Type B pancreatic cell (in vitro differentiated cells): Measurements from ENCODE around the gene NR1H4. TPM values are rescaled to one million over a fixed set of nuclear protein-coding genes. Genes with fewer than 3 reads are reported as not detected.

Source experiments
- DNase-seq: peaks from one replicate; pipeline ENCODE4 v3.0.0; 2021; ENCODE audit warnings: mixed read lengths; ENCODE audit not compliant: unreplicated experiment; ENCODE audit errors: extremely low spot score
- H3K27ac Mint-ChIP-seq: 2 replicates; pipeline ENCODE4 v1.8.0; 2021; ENCODE audit warnings: mild to moderate bottlenecking, mixed read lengths
- H3K27me3 Mint-ChIP-seq: 2 replicates; pipeline ENCODE4 v1.8.0; 2021; ENCODE audit warnings: mixed read lengths
- H3K36me3 Mint-ChIP-seq: 2 replicates; pipeline ENCODE4 v1.8.0; 2021; ENCODE audit warnings: mixed read lengths
- H3K4me1 Mint-ChIP-seq: one replicate; pipeline ENCODE4 v1.8.0; 2021; ENCODE audit warnings: mixed read lengths; ENCODE audit not compliant: unreplicated experiment
- H3K4me3 Mint-ChIP-seq: 2 replicates; pipeline ENCODE4 v1.8.0; 2021; ENCODE audit warnings: mild to moderate bottlenecking, mixed read lengths
- H3K9me3 Mint-ChIP-seq: 2 replicates; pipeline ENCODE4 v1.8.0; 2021; ENCODE audit warnings: mixed read lengths
- total RNA-seq: library from RNA; stranded (reverse); gene quantifications from 2 replicates; pipeline ENCODE4 v1.2.1, GENCODE V29; 2021; ENCODE audit warnings: low replicate concordance
- TF ChIP-seq, protein P1 (sequence below): fragments of 200-600 bp; sonication (generic); conservative IDR thresholded peaks from 2 replicates; pipeline ENCODE4 v1.5.0; 2021; ENCODE audit warnings: antibody characterized with exemption, mild to moderate bottlenecking

The NR1H4 gene
- total RNA-seq, 1 donor from 2014 or later = 2.1 TPM

DNA sequence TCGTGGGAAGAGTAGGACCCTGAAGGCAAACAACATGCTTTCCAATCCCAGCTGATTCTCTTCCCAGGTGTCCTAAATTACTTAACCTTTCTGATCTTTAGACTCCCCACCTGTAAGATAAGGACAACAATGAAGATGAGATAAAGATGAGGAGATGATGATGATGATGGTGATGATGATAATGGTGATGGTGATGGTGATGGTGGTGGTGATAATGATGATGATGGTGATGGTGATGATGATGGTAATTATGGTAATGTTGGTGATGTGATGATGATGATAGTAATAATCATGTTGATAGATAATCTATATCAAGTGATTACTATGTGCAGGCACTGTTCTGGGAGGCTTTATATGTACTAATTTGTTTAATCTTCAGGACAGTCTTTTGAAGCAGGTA, 48.3 kb downstream of the NR1H4 start:
- Mint-ChIP-seq H3K9me3 (no peaks in the 10 kb centered on the region), H3K27ac (no peak overlapping the region), H3K36me3 (no peaks in the 10 kb centered on the region), H3K27me3 (peaks cover 23% of the 10 kb centered on the region), H3K4me3 (no peak overlapping the region), H3K4me1 (no peaks in the 10 kb centered on the region)
- TF ChIP-seq, protein P1, sequence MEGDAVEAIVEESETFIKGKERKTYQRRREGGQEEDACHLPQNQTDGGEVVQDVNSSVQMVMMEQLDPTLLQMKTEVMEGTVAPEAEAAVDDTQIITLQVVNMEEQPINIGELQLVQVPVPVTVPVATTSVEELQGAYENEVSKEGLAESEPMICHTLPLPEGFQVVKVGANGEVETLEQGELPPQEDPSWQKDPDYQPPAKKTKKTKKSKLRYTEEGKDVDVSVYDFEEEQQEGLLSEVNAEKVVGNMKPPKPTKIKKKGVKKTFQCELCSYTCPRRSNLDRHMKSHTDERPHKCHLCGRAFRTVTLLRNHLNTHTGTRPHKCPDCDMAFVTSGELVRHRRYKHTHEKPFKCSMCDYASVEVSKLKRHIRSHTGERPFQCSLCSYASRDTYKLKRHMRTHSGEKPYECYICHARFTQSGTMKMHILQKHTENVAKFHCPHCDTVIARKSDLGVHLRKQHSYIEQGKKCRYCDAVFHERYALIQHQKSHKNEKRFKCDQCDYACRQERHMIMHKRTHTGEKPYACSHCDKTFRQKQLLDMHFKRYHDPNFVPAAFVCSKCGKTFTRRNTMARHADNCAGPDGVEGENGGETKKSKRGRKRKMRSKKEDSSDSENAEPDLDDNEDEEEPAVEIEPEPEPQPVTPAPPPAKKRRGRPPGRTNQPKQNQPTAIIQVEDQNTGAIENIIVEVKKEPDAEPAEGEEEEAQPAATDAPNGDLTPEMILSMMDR = no peak
- no peak for DNase-seq

DNA sequence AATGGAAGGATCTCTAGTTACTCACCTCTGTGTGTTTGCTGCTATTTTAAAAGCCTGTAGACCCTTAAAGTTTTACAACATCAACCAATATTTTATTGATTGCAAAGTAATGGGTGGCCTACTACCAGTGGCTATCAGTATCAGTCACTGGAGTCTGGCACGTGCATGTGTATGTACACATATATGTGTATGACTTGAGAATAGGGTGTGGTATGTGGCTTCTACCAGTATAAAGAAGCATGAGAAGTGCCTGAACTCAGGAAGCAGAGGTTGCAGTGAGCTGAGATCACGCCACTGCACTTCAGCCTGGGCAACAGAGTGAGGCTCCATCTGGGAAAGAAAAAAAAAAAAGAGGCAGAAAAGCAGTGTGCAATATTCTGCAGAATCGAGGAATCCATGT, 54.4 kb downstream of the NR1H4 start:
- Mint-ChIP-seq H3K27me3 (peaks cover 25% of the 10 kb centered on the region), H3K27ac (no peak overlapping the region), H3K4me1 (no peaks in the 10 kb centered on the region)

DNA sequence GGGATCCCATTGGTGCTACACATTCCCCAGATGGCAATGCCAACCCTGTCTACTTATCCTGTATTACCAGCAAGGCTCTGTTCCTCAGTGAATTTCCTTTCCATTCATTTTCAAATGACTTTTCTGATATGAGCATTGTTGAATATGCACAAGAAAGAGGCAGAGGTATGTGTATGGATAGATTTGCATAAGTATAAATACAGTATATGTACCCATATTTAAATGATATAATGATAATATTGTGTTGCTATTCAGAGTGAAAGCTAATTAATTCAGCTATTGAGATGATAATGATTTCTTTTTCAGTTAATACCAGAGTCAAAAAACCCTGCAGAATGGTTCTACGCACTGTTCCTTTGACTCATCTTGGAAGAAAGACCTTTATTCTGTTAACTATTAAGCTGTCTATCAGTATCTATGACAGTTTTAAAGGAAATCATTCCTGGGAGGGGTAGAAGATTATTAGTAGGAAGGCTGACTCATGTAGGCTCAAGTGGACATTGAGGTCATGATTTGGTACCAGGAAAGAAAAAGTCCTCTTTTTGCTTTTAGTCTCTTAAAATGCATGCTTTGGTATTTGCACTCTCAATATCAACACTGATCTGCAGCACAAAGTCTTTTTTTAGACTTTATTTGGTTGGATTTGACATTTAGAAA, 54.9 kb downstream of the NR1H4 start:
- DNase-seq = no peak
- no peak overlapping the region for H3K27ac Mint-ChIP-seq
- H3K27me3 Mint-ChIP-seq = peaks cover 25% of the 10 kb centered on the region
- H3K9me3 Mint-ChIP-seq = no peaks in the 10 kb centered on the region
- no peaks in the 10 kb centered on the region for H3K36me3 Mint-ChIP-seq
- TF ChIP-seq, protein P1 = no peak
- H3K4me3 Mint-ChIP-seq = no peak overlapping the region
- no peaks in the 10 kb centered on the region for H3K4me1 Mint-ChIP-seq

More for the DNA sequence above, 54.4 kb downstream of the NR1H4 start:
- Mint-ChIP-seq H3K9me3 (no peaks in the 10 kb centered on the region), H3K36me3 (no peaks in the 10 kb centered on the region), H3K4me3 (no peak overlapping the region)
- TF ChIP-seq, protein P1 = no peak
- no peak for DNase-seq

DNA sequence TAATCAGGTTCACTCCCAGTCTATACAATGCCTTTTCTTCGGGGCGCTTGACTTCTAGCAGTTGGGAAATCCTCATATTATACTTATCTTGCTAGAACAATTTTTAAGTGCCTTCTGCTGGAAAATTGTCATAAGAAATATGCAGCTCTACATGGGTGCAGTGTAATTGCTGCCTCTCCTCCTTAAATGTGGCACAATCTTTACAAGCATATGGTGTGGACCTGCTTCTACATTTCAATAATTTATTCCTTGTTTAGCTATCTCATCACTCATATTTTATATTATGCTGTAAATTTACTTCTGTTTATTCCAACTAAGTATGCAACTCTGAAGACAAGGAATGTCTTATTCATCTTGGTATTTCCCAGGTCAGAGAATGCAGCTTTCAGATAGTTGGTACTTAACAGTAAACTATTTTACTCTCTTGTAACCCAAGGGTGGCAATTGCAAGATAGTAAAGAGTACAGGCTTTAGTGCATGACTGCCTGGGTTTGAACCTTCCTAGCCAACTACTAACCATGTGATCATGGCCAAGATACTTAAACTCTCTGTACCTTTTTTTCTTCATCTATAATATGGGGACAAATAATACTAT, 56.2 kb downstream of the NR1H4 start:
- TF ChIP-seq, protein P1 = no peak
- no peak for DNase-seq
- H3K27me3 Mint-ChIP-seq = peaks cover 25% of the 10 kb centered on the region
- H3K36me3 Mint-ChIP-seq = no peaks in the 10 kb centered on the region
- H3K4me1 Mint-ChIP-seq = no peaks in the 10 kb centered on the region
- H3K4me3 Mint-ChIP-seq = no peak overlapping the region
- no peaks in the 10 kb centered on the region for H3K9me3 Mint-ChIP-seq
- H3K27ac Mint-ChIP-seq = no peak overlapping the region

DNA sequence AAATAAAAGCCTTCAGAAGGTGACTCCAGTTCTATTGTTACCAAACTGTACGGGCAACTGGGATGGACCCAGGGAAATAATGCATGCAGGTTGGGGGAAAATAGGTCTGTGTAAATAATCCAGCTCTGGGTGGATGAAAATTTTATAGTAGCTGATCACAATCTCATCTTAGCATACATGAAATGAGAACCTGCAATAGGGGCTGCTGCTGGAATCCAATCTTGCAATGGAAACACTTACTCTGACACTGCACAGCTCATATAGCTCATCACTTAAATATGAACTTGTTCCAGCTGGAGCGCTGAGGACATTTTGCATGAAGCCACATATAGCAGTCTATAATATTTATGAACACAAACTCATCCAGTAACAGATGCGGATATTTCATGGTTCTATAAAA, 59.7 kb downstream of the NR1H4 start:
- peaks cover 27% of the 10 kb centered on the region for H3K27me3 Mint-ChIP-seq
- H3K4me3 Mint-ChIP-seq = no peak overlapping the region
- DNase-seq = no peak
- no peak overlapping the region for H3K27ac Mint-ChIP-seq
- no peaks in the 10 kb centered on the region for H3K36me3 Mint-ChIP-seq
- TF ChIP-seq, protein P1 = no peak
- no peaks in the 10 kb centered on the region for H3K9me3 Mint-ChIP-seq
- H3K4me1 Mint-ChIP-seq = no peaks in the 10 kb centered on the region
